H9 (cell line): Measurements from ENCODE around the gene NADSYN1. TPM values are rescaled to one million over a fixed set of nuclear protein-coding genes. Genes with fewer than 3 reads are reported as not detected.
A peak's percentile ranks its signal among the peaks of the same experiment; 100 is the strongest.

Source experiments
- DNase-seq: peaks from one replicate; pipeline ENCODE4 v3.0.0-alpha.2; 2017
- H2AFZ ChIP-seq: one replicate; pipeline ENCODE4 v1.6.1; 2013; ENCODE audit warnings: mild to moderate bottlenecking, low read length, control low read depth, moderate library complexity
- H2AK5ac ChIP-seq: 2 replicates; pipeline ENCODE4 v1.6.1; 2013; ENCODE audit warnings: low read length, control low read depth, mixed read lengths; ENCODE audit not compliant: insufficient read length
- H2BK120ac ChIP-seq: one replicate; pipeline ENCODE4 v1.6.1; 2013; ENCODE audit warnings: low read depth, mild to moderate bottlenecking, low read length, control low read depth, inconsistent platforms; ENCODE audit not compliant: poor library complexity, severe bottlenecking
- H2BK12ac ChIP-seq: 2 replicates; pipeline ENCODE4 v1.6.1; 2013; ENCODE audit warnings: low read length, control low read depth, mixed read lengths, low read depth; ENCODE audit not compliant: insufficient read length
- H2BK15ac ChIP-seq: 2 replicates; pipeline ENCODE4 v1.6.1; 2013; ENCODE audit warnings: low read depth, low read length, control low read depth
- H2BK20ac ChIP-seq: one replicate; pipeline ENCODE4 v1.6.1; 2013; ENCODE audit warnings: low read depth, mild to moderate bottlenecking, low read length, control low read depth, inconsistent platforms; ENCODE audit not compliant: poor library complexity, severe bottlenecking
- H2BK5ac ChIP-seq: 2 replicates; pipeline ENCODE4 v1.6.1; 2013; ENCODE audit warnings: low read length, control low read depth, mixed read lengths; ENCODE audit not compliant: insufficient read length
- H3K14ac ChIP-seq: 2 replicates; pipeline ENCODE4 v1.6.1; 2013; ENCODE audit warnings: low read length, control low read depth; ENCODE audit not compliant: insufficient read depth
- H3K18ac ChIP-seq: 2 replicates; pipeline ENCODE4 v1.6.1; 2013; ENCODE audit warnings: low read depth, mild to moderate bottlenecking, mixed read lengths, low read length, control low read depth; ENCODE audit not compliant: insufficient read length
- H3K23ac ChIP-seq: 2 replicates; pipeline ENCODE4 v1.6.1; 2013; ENCODE audit warnings: low read length, control low read depth, mixed read lengths, low read depth; ENCODE audit not compliant: insufficient read length
- H3K23me2 ChIP-seq: 2 replicates; pipeline ENCODE4 v1.6.1; 2013; ENCODE audit warnings: low read depth, mild to moderate bottlenecking, mixed read lengths, low read length, control low read depth; ENCODE audit not compliant: insufficient read length, poor library complexity, severe bottlenecking
- H3K27ac ChIP-seq: 2 replicates; pipeline ENCODE4 v1.5.1; 2013; ENCODE audit warnings: low read length, control low read depth, mixed read lengths, low read depth; ENCODE audit not compliant: insufficient read length
- H3K27me3 ChIP-seq: 2 replicates; pipeline ENCODE4 v1.6.1; 2013; ENCODE audit warnings: low read length, control low read depth, inconsistent platforms; ENCODE audit not compliant: insufficient read depth
- H3K4ac ChIP-seq: 2 replicates; pipeline ENCODE4 v1.6.1; 2013; ENCODE audit warnings: low read depth, mild to moderate bottlenecking, control low read depth, inconsistent platforms, low read length, moderate library complexity
- H3K4me1 ChIP-seq: 2 replicates; pipeline ENCODE4 v1.6.1; 2013; ENCODE audit warnings: low read length, control low read depth, inconsistent platforms; ENCODE audit not compliant: insufficient read depth
- H3K4me2 ChIP-seq: 2 replicates; pipeline ENCODE4 v1.6.1; 2013; ENCODE audit warnings: low read length, control low read depth, mixed read lengths; ENCODE audit not compliant: insufficient read length, insufficient read depth
- H3K56ac ChIP-seq: 2 replicates; pipeline ENCODE4 v1.6.1; 2013; ENCODE audit warnings: low read depth, mild to moderate bottlenecking, mixed read lengths, low read length, control low read depth; ENCODE audit not compliant: insufficient read length
- H3K79me1 ChIP-seq: 2 replicates; pipeline ENCODE4 v1.6.1; 2013; ENCODE audit warnings: low read depth, mild to moderate bottlenecking, moderate library complexity, low read length, control low read depth, inconsistent platforms; ENCODE audit not compliant: insufficient read depth, poor library complexity, severe bottlenecking
- H3K79me2 ChIP-seq: 2 replicates; pipeline ENCODE4 v1.6.1; 2013; ENCODE audit warnings: low read length, control low read depth, inconsistent platforms; ENCODE audit not compliant: insufficient read depth
- H3K9ac ChIP-seq: 2 replicates; pipeline ENCODE4 v1.6.1; 2013; ENCODE audit warnings: low read length, control low read depth, mixed read lengths; ENCODE audit not compliant: insufficient read length; ENCODE audit errors: extremely low read depth
- H3K9me3 ChIP-seq: one replicate; pipeline ENCODE4 v1.6.1; 2013; ENCODE audit warnings: low read depth, low read length, inconsistent platforms; ENCODE audit not compliant: control insufficient read depth
- H3T11ph ChIP-seq: one replicate; pipeline ENCODE4 v1.6.1; 2013; ENCODE audit warnings: mild to moderate bottlenecking, low read length, control low read depth, inconsistent platforms
- H4K20me1 ChIP-seq: one replicate; pipeline ENCODE4 v1.6.1; 2013; ENCODE audit not compliant: control insufficient read depth, insufficient read length, insufficient read depth
- H4K5ac ChIP-seq: 2 replicates; pipeline ENCODE4 v1.6.1; 2013; ENCODE audit warnings: low read depth, mild to moderate bottlenecking, mixed read lengths, low read length, control low read depth; ENCODE audit not compliant: insufficient read length
- H4K8ac ChIP-seq: replicated peaks from 2 replicates; pipeline ENCODE4 v1.6.1; 2013; ENCODE audit warnings: low read length, control low read depth, mixed read lengths, low read depth; ENCODE audit not compliant: insufficient read length
- H4K91ac ChIP-seq: 2 replicates; pipeline ENCODE4 v1.6.1; 2013; ENCODE audit warnings: low read depth, mild to moderate bottlenecking, moderate library complexity, mixed read lengths, low read length, control low read depth; ENCODE audit not compliant: insufficient read length
- H3K27ac Mint-ChIP-seq, 3 experiments: 2 replicates in 2 of 3; 3 replicates in 1 of 3; pipeline ENCODE4 v1.8.0; 2020 to 2021; ENCODE audit warnings: mixed read lengths in 3 of 3, mild to moderate bottlenecking in 1 of 3, moderate library complexity in 1 of 3
- H3K27me3 Mint-ChIP-seq: 2 replicates; pipeline ENCODE4 v1.8.0; 2021; ENCODE audit warnings: low read depth, mild to moderate bottlenecking, moderate library complexity, mixed read lengths
- H3K36me3 Mint-ChIP-seq, 3 experiments: 2 replicates in 2 of 3; 3 replicates in 1 of 3; pipeline ENCODE4 v1.8.0; 2020 to 2021; ENCODE audit warnings: low read depth in 3 of 3, mixed read lengths in 3 of 3; ENCODE audit not compliant: insufficient read depth in 1 of 3
- H3K4me1 Mint-ChIP-seq, 2 experiments: 2 replicates each; pipeline ENCODE4 v1.8.0; 2020; ENCODE audit warnings: mixed read lengths in 2 of 2
- H3K4me3 Mint-ChIP-seq, 2 experiments: 2 replicates in 1 of 2; 3 replicates in 1 of 2; pipeline ENCODE4 v1.8.0; 2020 to 2021; ENCODE audit warnings: mild to moderate bottlenecking in 2 of 2, mixed read lengths in 2 of 2, moderate library complexity in 1 of 2
- H3K9me3 Mint-ChIP-seq, 2 experiments: 2 replicates in 1 of 2; 3 replicates in 1 of 2; pipeline ENCODE4 v1.8.0; 2020; ENCODE audit warnings: mild to moderate bottlenecking in 2 of 2, mixed read lengths in 2 of 2, moderate library complexity in 1 of 2
- CTCF ChIP-seq: fragments of 200-600 bp; sonication (generic); conservative IDR thresholded peaks from 3 replicates; pipeline ENCODE4 v1.8.0; 2021; ENCODE audit warnings: antibody characterized with exemption, mild to moderate bottlenecking
- WGBS: extraction: QIAGEN DNeasy Blood & Tissue Kit; methylation state at CpG from one replicate; pipeline ENCODE4 v1.1.7; 2013; ENCODE audit warnings: missing lambda C conversion rate, low lambda C conversion rate, mixed read lengths; ENCODE audit not compliant: insufficient read length; ENCODE audit errors: extremely low coverage; 5-methylcytosine and 5-hydroxymethylcytosine counted together
- total RNA-seq: library from RNA; stranded (reverse); gene quantifications from 2 replicates; pipeline ENCODE4 v1.2.1, GENCODE V29; 2021

Gene NADSYN1
- total RNA-seq, 1 experiment from 2014 or later = 44.2 TPM

- Histone ChIP-seq H2BK5ac (no peak overlapping the region), H4K91ac (no peak overlapping the region), H3K27ac (no peak overlapping the region), H2BK15ac (no peak overlapping the region), H3K18ac (no peak overlapping the region), H4K8ac (no peak overlapping the region), H2AFZ (no peak overlapping the region), H3K4me1 (no peaks in the 10 kb centered on the region; the same call in 1 of the 2 replicates), H3K9ac (no peak overlapping the region), H3K56ac (no peak overlapping the region), H2BK120ac (no peak overlapping the region), H3K79me1 (peaks cover 12% of the 10 kb centered on the region), H3K27me3 (no peaks in the 10 kb centered on the region), H3K23me2 (peaks cover 12% of the 10 kb centered on the region), H3K4ac (no peak overlapping the region), H4K20me1 (no peaks in the 10 kb centered on the region), H3K9me3 (no peaks in the 10 kb centered on the region), H3K23ac (no peak overlapping the region), H3K79me2 (peaks cover 10% of the 10 kb centered on the region; the same call in 1 of the 2 replicates), H2BK12ac (no peak overlapping the region), H2BK20ac (no peak overlapping the region), H3K14ac (no peak overlapping the region), H4K5ac (no peak overlapping the region), H3K4me2 (no peak overlapping the region), H2AK5ac (no peak overlapping the region), H3T11ph (no peak overlapping the region)
- Mint-ChIP-seq H3K4me1 (peaks cover 32 to 37% of the 10 kb centered on the region in 2 experiments), H3K36me3 (peaks cover 48 to 61% (median 59%) of the 10 kb centered on the region in 3 experiments), H3K9me3 (peaks cover 3 to 4% of the 10 kb centered on the region in 2 experiments; a peak in 2 of 5 replicates), H3K27me3 (no peaks in the 10 kb centered on the region), H3K4me3 (peak overlapping the region; percentile 21 to 95), H3K27ac (no peak overlapping the region)
- DNase-seq = no peak
- no peak for TF ChIP-seq CTCF
- no CpG with 5 or more reads among the region's 1 CpG for WGBS
Measured at GRCh38 chr11:71446150-71446549, 6.9 kb upstream of the NADSYN1 start.
